Activated B cell treated with CpG ODN at 0.5 μM for 24 hours (primary cell): Measurements from ENCODE around the gene EVI5. TPM values are rescaled to one million over a fixed set of nuclear protein-coding genes. Genes with fewer than 3 reads are reported as not detected.
A peak's percentile ranks its signal among the peaks of the same experiment; 100 is the strongest.

Source experiments
- ATAC-seq: fragments of 200-7000 bp; cut with Tn5 transposase; one replicate; pipeline ENCODE4 v1.10.0; 2021; ENCODE audit warnings: low read depth, mild to moderate bottlenecking, moderate library complexity
- CTCF ChIA-PET: fragments of 350-600 bp; sonication (Branson Sonifier 250); formaldehyde crosslinking; loops from one replicate; lab custom pipeline; 2021; ENCODE audit warnings: antibody characterized with exemption; lab: Charles Lee
- POLR2A ChIA-PET: fragments of 350-600 bp; sonication (Branson Sonifier 250); formaldehyde crosslinking; loops from one replicate; lab custom pipeline; 2021; ENCODE audit warnings: antibody characterized with exemption; lab: Charles Lee
- DNase-seq: peaks from one replicate; pipeline ENCODE4 v3.0.0; 2022
- H3K27ac Mint-ChIP-seq: one replicate; pipeline ENCODE4 v1.8.0; 2020; ENCODE audit warnings: mixed read lengths
- H3K27me3 Mint-ChIP-seq: one replicate; pipeline ENCODE4 v1.8.0; 2021; ENCODE audit warnings: mixed read lengths
- H3K36me3 Mint-ChIP-seq: one replicate; pipeline ENCODE4 v1.8.0; 2021; ENCODE audit warnings: low read depth, mixed read lengths
- H3K4me1 Mint-ChIP-seq: one replicate; pipeline ENCODE4 v1.8.0; 2021; ENCODE audit warnings: mixed read lengths
- H3K4me3 Mint-ChIP-seq: one replicate; pipeline ENCODE4 v1.8.0; 2020; ENCODE audit warnings: mild to moderate bottlenecking, mixed read lengths
- H3K9me3 Mint-ChIP-seq: one replicate; pipeline ENCODE4 v1.8.0; 2020; ENCODE audit warnings: mixed read lengths
- CTCF ChIP-seq: fragments of 200-600 bp; IDR thresholded peaks from one replicate; pipeline ENCODE4 v1.8.0; 2022; ENCODE audit warnings: antibody characterized with exemption, mild to moderate bottlenecking
- intact Hi-C: fragments of 100-400 bp; cut with micrococcal nuclease; formaldehyde crosslinking; loops from one replicate; pipeline ENCODE4 v1.15.1; 2024
- total RNA-seq: library from RNA; stranded (reverse); gene quantifications from 2 replicates; pipeline ENCODE4 v1.2.3, GENCODE V29; 2022

The EVI5 gene
- total RNA-seq, 1 donor from 2014 or later: 27.4 TPM

GRCh38 chr1:92519043-92519442 lies 265.9 kb downstream of the EVI5 start:
- H3K27ac Mint-ChIP-seq: no peak overlapping the region
- no peaks in the 10 kb centered on the region for H3K9me3 Mint-ChIP-seq
- ChIA-PET POLR2A (no interaction called here), CTCF (no interaction called here)
- H3K36me3 Mint-ChIP-seq: peaks cover 25% of the 10 kb centered on the region
- ATAC-seq (no peak), DNase-seq (no peak)
- no peak for TF ChIP-seq CTCF
- no peak overlapping the region for H3K4me3 Mint-ChIP-seq
- intact Hi-C loops: no loop called here
- no peaks in the 10 kb centered on the region for H3K27me3 Mint-ChIP-seq
- H3K4me1 Mint-ChIP-seq: no peaks in the 10 kb centered on the region

- ATAC-seq (no peak), DNase-seq (no peak)
- ChIA-PET POLR2A (no interaction called here), CTCF (no interaction called here)
- Mint-ChIP-seq H3K27ac (no peak overlapping the region), H3K4me3 (no peak overlapping the region), H3K36me3 (peaks cover 30% of the 10 kb centered on the region), H3K27me3 (no peaks in the 10 kb centered on the region), H3K9me3 (no peaks in the 10 kb centered on the region), H3K4me1 (no peaks in the 10 kb centered on the region)
- intact Hi-C loops: no loop called here
- TF ChIP-seq CTCF: no peak
These were observed 268.3 kb downstream of the EVI5 start for GRCh38 chr1:92516574-92516973.

GRCh38 chr1:92515796-92516201 lies 269.1 kb downstream of the EVI5 start:
- no peak overlapping the region for H3K4me3 Mint-ChIP-seq
- no peaks in the 10 kb centered on the region for H3K27me3 Mint-ChIP-seq
- no peak for TF ChIP-seq CTCF
- H3K4me1 Mint-ChIP-seq: no peaks in the 10 kb centered on the region
- intact Hi-C loops: no loop called here
- H3K9me3 Mint-ChIP-seq: no peaks in the 10 kb centered on the region
- ATAC-seq (no peak), DNase-seq (no peak)
- ChIA-PET CTCF (no interaction called here), POLR2A (no interaction called here)
- H3K27ac Mint-ChIP-seq: no peak overlapping the region
- H3K36me3 Mint-ChIP-seq: peaks cover 30% of the 10 kb centered on the region

- POLR2A ChIA-PET: no interaction called here
- no peak for ATAC-seq
- no peak for DNase-seq
- CTCF ChIA-PET: interaction anchor here (1.1 kb wide), 1 partner anchor 201 kb away, joined by 3 read pairs; no protein-coding TSS in a partner anchor
- no peak for TF ChIP-seq CTCF
- no peak overlapping the region for H3K27ac Mint-ChIP-seq
- no peak overlapping the region for H3K4me3 Mint-ChIP-seq
- peaks cover 16% of the 10 kb centered on the region for H3K36me3 Mint-ChIP-seq
- intact Hi-C loops: no loop called here
- H3K9me3 Mint-ChIP-seq: no peaks in the 10 kb centered on the region
- peaks cover 4% of the 10 kb centered on the region for H3K4me1 Mint-ChIP-seq
- no peaks in the 10 kb centered on the region for H3K27me3 Mint-ChIP-seq
These were observed 273.4 kb downstream of the EVI5 start for GRCh38 chr1:92511541-92511940.

- Mint-ChIP-seq H3K9me3 (no peaks in the 10 kb centered on the region), H3K27me3 (no peaks in the 10 kb centered on the region), H3K4me1 (peaks cover 6% of the 10 kb centered on the region), H3K36me3 (peaks cover 6% of the 10 kb centered on the region), H3K4me3 (no peak overlapping the region), H3K27ac (no peak overlapping the region)
- ATAC-seq: peak; percentile 34
- intact Hi-C loops: no loop called here
- CTCF ChIA-PET: no interaction called here
- TF ChIP-seq CTCF: no peak
- POLR2A ChIA-PET: no interaction called here
- DNase-seq: no peak
These were observed 275.3 kb downstream of the EVI5 start for GRCh38 chr1:92509619-92510018.
